HG03442 (cell line): Measurements from ENCODE around the gene ATN1.

Source experiments
- ATAC-seq: cut with Tn5 transposase; IDR thresholded peaks from one replicate; pipeline ENCODE4 v1.9.1; 2021; ENCODE audit warnings: mild to moderate bottlenecking, moderate library complexity; ENCODE audit not compliant: unreplicated experiment

ATN1 gene

GRCh38 chr12:6942331-6942665 lies 14.5 kb downstream of the ATN1 start:
- no peak for ATAC-seq

GRCh38 chr12:6943389-6943721 lies 15.6 kb downstream of the ATN1 start:
- peak; percentile 21 for ATAC-seq

GRCh38 chr12:6943722-6944380 lies 16.1 kb downstream of the ATN1 start, which contains the start of the genes C12orf57 and RNU7-1:
Gene C12orf57, plus strand, starts transcription at chr12:6944022. Its CDS starts 100 bp downstream, at chr12:6944122.
Gene RNU7-1, plus strand, starts transcription at chr12:6943816.
- peak; percentile 24 for ATAC-seq

GRCh38 chr12:6944381-6945186 lies 16.8 kb downstream of the ATN1 start:
- ATAC-seq: peak; percentile 34

GRCh38 chr12:6945613-6946012 lies 17.9 kb downstream of the ATN1 start:
- no peak for ATAC-seq

GRCh38 chr12:6946033-6946919 lies 18.5 kb downstream of the ATN1 start:
- no peak for ATAC-seq

- ATAC-seq: no peak
Measured at GRCh38 chr12:6946920-6947374, 19.2 kb downstream of the ATN1 start.

GRCh38 chr12:6947615-6948014 lies 19.9 kb downstream of the ATN1 start:
- no peak for ATAC-seq

GRCh38 chr12:6948873-6949594 lies 21.3 kb downstream of the ATN1 start:
- no peak for ATAC-seq

- no peak for ATAC-seq
Measured at GRCh38 chr12:6950401-6950801, 22.6 kb downstream of the ATN1 start.

- no peak for ATAC-seq
Measured at GRCh38 chr12:6950811-6951540, 23.2 kb downstream of the ATN1 start, which contains the start of gene PTPN6. Gene PTPN6, plus strand, starts transcription at chr12:6951356. Its CDS starts 157 bp downstream, at chr12:6951513.

GRCh38 chr12:6951551-6952120 lies 23.9 kb downstream of the ATN1 start:
- ATAC-seq: no peak

GRCh38 chr12:6952121-6952862 lies 24.5 kb downstream of the ATN1 start:
- no peak for ATAC-seq

- ATAC-seq: no peak
Measured at GRCh38 chr12:6952863-6953441, 25.2 kb downstream of the ATN1 start.

GRCh38 chr12:6953442-6954315 lies 25.9 kb downstream of the ATN1 start:
- peak; percentile 33 for ATAC-seq

GRCh38 chr12:6954316-6955107 lies 26.8 kb downstream of the ATN1 start:
- no peak for ATAC-seq
